Ascending aorta (tissue), 2 donors: ENCODE measurements around the gene UMAD1. TPM values are rescaled to one million over a fixed set of nuclear protein-coding genes. Genes with fewer than 3 reads are reported as not detected.

ENCODE experiments used
- DNase-seq, 2 donors: peaks; one replicate each; pipeline ENCODE4 v3.0.0-alpha.2; 2019; ENCODE audit warnings: low spot score in 2 of 2
- H3K27ac ChIP-seq, 2 donors: fragments of 200-600 bp; sonication (generic); one replicate each; pipeline ENCODE4 v1.5.1; 2016 to 2017; ENCODE audit warnings: mild to moderate bottlenecking in 1 of 2
- H3K27me3 ChIP-seq: fragments of 200-600 bp; sonication (generic); one replicate; pipeline ENCODE4 v1.5.1; 2017
- H3K36me3 ChIP-seq, 2 donors: fragments of 200-600 bp; sonication (generic); one replicate each; pipeline ENCODE4 v1.5.1; 2016
- H3K4me1 ChIP-seq, 2 donors: fragments of 200-600 bp; sonication (generic); one replicate each; pipeline ENCODE4 v1.5.1; 2016 to 2017; ENCODE audit warnings: mild to moderate bottlenecking in 1 of 2
- H3K4me3 ChIP-seq, 2 donors: fragments of 200-600 bp; sonication (generic); one replicate each; pipeline ENCODE4 v1.5.1; 2016 to 2017; ENCODE audit warnings: mild to moderate bottlenecking in 1 of 2
- H3K9me3 ChIP-seq, 2 donors: fragments of 200-600 bp; sonication (generic); one replicate each; pipeline ENCODE4 v1.5.1; 2016
- intact Hi-C: fragments of 100-400 bp; cut with DNase I; formaldehyde crosslinking; loops from one replicate; pipeline ENCODE4 v1.15.1; 2023
- total RNA-seq: library from RNA; depleted of rRNA; stranded (reverse); fragments of >200 nt; gene quantifications from one replicate; pipeline ENCODE4 v1.1.0, GENCODE V29; 2016
- TF ChIP-seq, protein P1 (sequence below), 3 experiments: fragments of 200-600 bp in 2 of 3; fragments of 450-650 bp in 1 of 3; sonication (generic) in 2 of 3; IDR thresholded peaks; one replicate each; pipeline ENCODE4 v1.5.1; 2016 to 2019; ENCODE audit warnings: antibody characterized with exemption in 3 of 3, mild to moderate bottlenecking in 1 of 3, moderate library complexity in 1 of 3

Gene UMAD1
- total RNA-seq, 1 donor from 2014 or later = 17.7 TPM

DNA sequence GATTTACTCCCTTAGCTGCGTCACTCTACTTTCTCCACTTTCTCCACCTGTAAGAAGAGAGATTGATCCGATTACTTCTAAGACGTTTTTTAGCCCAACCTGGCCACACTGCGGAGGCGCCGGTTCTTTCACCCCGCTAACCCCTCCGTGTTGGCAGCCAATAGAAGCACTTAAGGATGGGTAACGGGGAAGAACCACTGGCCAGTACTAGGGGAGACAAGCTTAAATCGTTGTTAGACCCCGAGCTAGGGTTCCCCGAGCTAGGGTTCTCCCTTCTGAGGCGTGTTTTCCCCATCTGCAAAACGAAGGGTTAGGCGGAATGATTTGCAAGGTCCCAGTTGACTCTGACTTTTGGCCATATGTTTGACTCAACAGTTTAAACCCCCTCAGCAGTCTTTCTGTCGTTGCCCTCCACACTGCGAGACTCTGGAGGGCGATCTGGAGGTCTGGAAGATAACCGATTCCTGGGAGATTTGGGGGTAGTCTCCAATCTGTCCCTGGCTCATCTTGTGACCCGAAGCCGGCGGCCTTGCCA is 644 bp downstream of the UMAD1 start:
- no peak for DNase-seq
- H3K4me3 ChIP-seq = peak overlapping the region; percentile 77 to 84

DNA sequence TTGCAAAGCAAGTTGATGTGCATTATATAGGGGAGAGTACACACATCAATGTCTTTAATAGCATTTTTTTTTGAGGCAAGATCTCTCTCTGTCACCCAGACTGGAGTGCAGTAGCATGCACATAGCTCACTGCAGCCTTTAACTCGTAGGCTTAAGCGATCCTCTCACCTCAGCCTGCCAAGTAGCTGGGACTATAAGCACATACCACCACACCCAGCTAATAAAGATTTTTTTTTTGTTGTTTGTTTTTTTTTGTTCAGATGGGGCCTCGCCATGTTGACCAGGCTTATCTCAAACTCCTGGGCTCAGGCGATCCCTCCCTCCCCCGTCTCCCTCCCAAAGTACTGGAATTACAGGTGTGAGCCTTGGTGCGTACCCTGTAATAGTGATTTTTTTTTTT is 1.5 kb downstream of the UMAD1 start:
- intact Hi-C loops = loop anchor here (5.0 to 10.0 kb wide), 2 partner anchors 423 to 935 kb away; partner anchors contain the start of gene ZNF12
- Histone ChIP-seq H3K4me1 (peaks cover 0 to 9% of the 10 kb centered on the region in 2 donors), H3K4me3 (no peak overlapping the region), H3K27me3 (no peaks in the 10 kb centered on the region), H3K9me3 (no peaks in the 10 kb centered on the region), H3K36me3 (no peaks in the 10 kb centered on the region), H3K27ac (no peak overlapping the region)
- no peak for DNase-seq
- TF ChIP-seq, protein P1, sequence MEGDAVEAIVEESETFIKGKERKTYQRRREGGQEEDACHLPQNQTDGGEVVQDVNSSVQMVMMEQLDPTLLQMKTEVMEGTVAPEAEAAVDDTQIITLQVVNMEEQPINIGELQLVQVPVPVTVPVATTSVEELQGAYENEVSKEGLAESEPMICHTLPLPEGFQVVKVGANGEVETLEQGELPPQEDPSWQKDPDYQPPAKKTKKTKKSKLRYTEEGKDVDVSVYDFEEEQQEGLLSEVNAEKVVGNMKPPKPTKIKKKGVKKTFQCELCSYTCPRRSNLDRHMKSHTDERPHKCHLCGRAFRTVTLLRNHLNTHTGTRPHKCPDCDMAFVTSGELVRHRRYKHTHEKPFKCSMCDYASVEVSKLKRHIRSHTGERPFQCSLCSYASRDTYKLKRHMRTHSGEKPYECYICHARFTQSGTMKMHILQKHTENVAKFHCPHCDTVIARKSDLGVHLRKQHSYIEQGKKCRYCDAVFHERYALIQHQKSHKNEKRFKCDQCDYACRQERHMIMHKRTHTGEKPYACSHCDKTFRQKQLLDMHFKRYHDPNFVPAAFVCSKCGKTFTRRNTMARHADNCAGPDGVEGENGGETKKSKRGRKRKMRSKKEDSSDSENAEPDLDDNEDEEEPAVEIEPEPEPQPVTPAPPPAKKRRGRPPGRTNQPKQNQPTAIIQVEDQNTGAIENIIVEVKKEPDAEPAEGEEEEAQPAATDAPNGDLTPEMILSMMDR (IDR thresholded peaks at IDR 0.05) = no peak

More for the DNA sequence above, 644 bp downstream of the UMAD1 start:
- Histone ChIP-seq H3K27me3 (no peaks in the 10 kb centered on the region), H3K4me1 (peaks cover 0 to 9% of the 10 kb centered on the region in 2 donors), H3K27ac (peak overlapping the region; percentile 86 to 90), H3K36me3 (no peaks in the 10 kb centered on the region), H3K9me3 (no peaks in the 10 kb centered on the region)
- TF ChIP-seq, protein P1 (IDR thresholded peaks at IDR 0.05) = no peak
- intact Hi-C loops = loop anchor here (2.0 to 10.0 kb wide), 4 partner anchors 40 to 934 kb away; partner anchors contain the start of genes C1GALT1 and ZNF12

DNA sequence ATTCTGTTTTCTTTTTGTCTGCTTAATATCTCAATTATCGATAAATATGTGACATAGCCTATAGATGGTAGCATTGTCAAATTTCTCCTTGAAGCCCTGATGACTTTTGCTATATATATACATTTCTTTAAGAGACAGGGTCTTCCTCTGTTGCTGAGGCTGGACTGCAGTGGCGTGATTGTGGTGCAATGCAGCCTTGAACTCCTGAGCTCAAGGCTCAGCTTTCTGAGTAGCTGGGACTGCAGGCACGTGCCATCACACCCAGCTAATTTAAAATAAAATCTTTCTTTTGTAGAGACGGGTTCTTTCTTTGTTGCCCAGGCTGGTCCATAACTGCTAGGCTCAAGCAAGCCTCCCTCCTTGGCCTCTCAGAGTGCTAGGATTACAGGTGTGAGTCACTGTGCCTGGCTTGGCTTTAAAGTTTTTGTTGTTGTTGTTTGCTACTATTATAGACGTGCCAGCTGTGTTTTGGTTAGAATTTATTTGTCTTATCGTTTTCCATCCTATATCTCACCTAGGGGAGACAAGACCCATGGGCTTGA is 7.0 kb downstream of the UMAD1 start:
- H3K4me3 ChIP-seq = no peak overlapping the region
- TF ChIP-seq, protein P1 (IDR thresholded peaks at IDR 0.05) = no peak
- intact Hi-C loops = loop anchor here (10.0 kb wide), 1 partner anchor 417 kb away; no protein-coding TSS in a partner anchor
- no peaks in the 10 kb centered on the region for H3K4me1 ChIP-seq
- H3K27ac ChIP-seq = no peak overlapping the region
- no peak for DNase-seq
- H3K9me3 ChIP-seq = no peaks in the 10 kb centered on the region
- H3K36me3 ChIP-seq = no peaks in the 10 kb centered on the region
- no peaks in the 10 kb centered on the region for H3K27me3 ChIP-seq

DNA sequence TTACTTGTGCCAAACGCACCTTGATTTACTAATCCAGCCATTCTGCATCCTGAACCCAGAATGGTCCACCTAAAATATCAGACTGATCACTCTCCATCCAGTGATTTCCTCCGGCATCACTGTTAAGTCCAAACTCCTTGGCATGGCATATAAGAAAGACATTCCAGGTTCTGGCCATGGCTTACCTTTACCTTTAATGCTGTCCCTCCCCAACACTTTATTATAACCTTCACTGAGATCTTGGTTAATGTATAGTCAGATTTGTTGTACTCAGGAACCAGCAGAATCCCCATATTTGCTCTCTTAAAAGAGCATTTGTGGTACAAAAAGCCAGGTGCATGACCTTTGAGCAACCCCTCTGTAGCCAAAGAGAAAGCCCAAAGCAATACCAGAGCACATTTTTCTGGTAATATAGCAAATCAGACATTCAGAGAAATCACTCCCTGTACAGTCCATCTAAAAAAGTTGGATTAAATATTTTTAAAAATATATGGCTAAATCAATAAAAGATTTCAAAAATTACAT is 10.2 kb downstream of the UMAD1 start:
- intact Hi-C loops = no loop called here
- no peak for DNase-seq
- TF ChIP-seq, protein P1 (IDR thresholded peaks at IDR 0.05) = no peak
- no peaks in the 10 kb centered on the region for H3K36me3 ChIP-seq
- no peaks in the 10 kb centered on the region for H3K9me3 ChIP-seq
- H3K4me1 ChIP-seq = no peaks in the 10 kb centered on the region
- no peak overlapping the region for H3K4me3 ChIP-seq
- H3K27ac ChIP-seq = no peak overlapping the region
- H3K27me3 ChIP-seq = no peaks in the 10 kb centered on the region

DNA sequence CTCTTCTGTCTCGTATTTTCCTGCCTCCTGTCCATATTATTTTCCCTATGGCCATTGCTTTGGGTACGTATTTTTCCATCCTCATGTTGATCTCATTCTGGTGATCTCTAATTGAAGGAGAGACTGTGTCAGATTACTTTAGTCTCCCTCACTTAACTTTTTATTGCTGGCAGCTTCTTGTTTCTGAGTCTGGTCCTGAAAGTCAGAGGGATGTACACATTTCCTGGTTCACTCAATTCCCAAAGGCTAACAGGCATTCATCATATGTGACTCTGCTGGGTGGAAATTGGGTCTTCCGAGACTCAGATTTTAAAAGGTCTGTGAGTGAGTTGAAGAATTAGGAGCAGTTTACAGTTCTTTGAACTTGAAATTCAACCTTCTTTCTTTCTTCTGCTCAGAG is 10.9 kb downstream of the UMAD1 start:
- H3K4me3 ChIP-seq = no peak overlapping the region
- H3K27ac ChIP-seq = no peak overlapping the region
- H3K4me1 ChIP-seq = no peaks in the 10 kb centered on the region
- no peaks in the 10 kb centered on the region for H3K36me3 ChIP-seq
- H3K9me3 ChIP-seq = no peaks in the 10 kb centered on the region
- TF ChIP-seq, protein P1 (IDR thresholded peaks at IDR 0.05) = no peak
- H3K27me3 ChIP-seq = no peaks in the 10 kb centered on the region
- intact Hi-C loops = no loop called here
- no peak for DNase-seq
